OCI-M1 (cell line): ENCODE measurements around the gene TMEM52.

Experiments
- DNase-seq: peaks from one replicate; lab custom pipeline; 2025; lab: John Stamatoyannopoulos, UW

TMEM52 gene

GRCh38 chr1:1926886-1927660, 8.0 kb upstream of the TMEM52 start:
- no peak for DNase-seq

GRCh38 chr1:1926346-1926811, 7.3 kb upstream of the TMEM52 start:
- no peak for DNase-seq

- DNase-seq: no peak
These were observed 6.6 kb upstream of the TMEM52 start for GRCh38 chr1:1925437-1926345.

GRCh38 chr1:1924849-1925248, 5.8 kb upstream of the TMEM52 start:
- no peak for DNase-seq

- no peak for DNase-seq
These were observed 5.3 kb upstream of the TMEM52 start for GRCh38 chr1:1924386-1924785.

- DNase-seq: no peak
These were observed 4.1 kb upstream of the TMEM52 start for GRCh38 chr1:1922956-1923833.

GRCh38 chr1:1922702-1922955, 3.5 kb upstream of the TMEM52 start:
- no peak for DNase-seq

GRCh38 chr1:1921901-1922701, 3.0 kb upstream of the TMEM52 start:
- no peak for DNase-seq

- DNase-seq: no peak
These were observed 2.4 kb upstream of the TMEM52 start for GRCh38 chr1:1921459-1921862.

- no peak for DNase-seq
These were observed 1.8 kb upstream of the TMEM52 start for GRCh38 chr1:1920608-1921458.

- peak; percentile 17 for DNase-seq
These were observed 1.1 kb upstream of the TMEM52 start for GRCh38 chr1:1920057-1920607.

- peak; percentile 99 for DNase-seq
These were observed 401 bp upstream of the TMEM52 start for GRCh38 chr1:1919304-1920056.

GRCh38 chr1:1917995-1918900, 831 bp downstream of the TMEM52 start:
- DNase-seq: no peak

GRCh38 chr1:1917304-1917976, 1.6 kb downstream of the TMEM52 start:
- DNase-seq: no peak

- no peak for DNase-seq
These were observed 2.2 kb downstream of the TMEM52 start for GRCh38 chr1:1916851-1917251.

GRCh38 chr1:1915911-1916840, 2.9 kb downstream of the TMEM52 start:
- no peak for DNase-seq
